HL-60 (cell line): ENCODE measurements around the gene DLEC1.

Experiments
- GABPA ChIP-seq: IDR thresholded peaks from 2 replicates; pipeline ENCODE4 v1.6.1; 2012; ENCODE audit warnings: low read depth
- POLR2AphosphoS5 ChIP-seq: IDR thresholded peaks from 2 replicates; pipeline ENCODE4 v1.6.1; 2012; ENCODE audit warnings: low read depth
- TF ChIP-seq, protein P1 (sequence below): IDR thresholded peaks from one replicate; pipeline ENCODE4 v1.5.1; 2011; ENCODE audit warnings: low read length, control low read depth, inconsistent platforms; ENCODE audit not compliant: insufficient read depth

DNA sequence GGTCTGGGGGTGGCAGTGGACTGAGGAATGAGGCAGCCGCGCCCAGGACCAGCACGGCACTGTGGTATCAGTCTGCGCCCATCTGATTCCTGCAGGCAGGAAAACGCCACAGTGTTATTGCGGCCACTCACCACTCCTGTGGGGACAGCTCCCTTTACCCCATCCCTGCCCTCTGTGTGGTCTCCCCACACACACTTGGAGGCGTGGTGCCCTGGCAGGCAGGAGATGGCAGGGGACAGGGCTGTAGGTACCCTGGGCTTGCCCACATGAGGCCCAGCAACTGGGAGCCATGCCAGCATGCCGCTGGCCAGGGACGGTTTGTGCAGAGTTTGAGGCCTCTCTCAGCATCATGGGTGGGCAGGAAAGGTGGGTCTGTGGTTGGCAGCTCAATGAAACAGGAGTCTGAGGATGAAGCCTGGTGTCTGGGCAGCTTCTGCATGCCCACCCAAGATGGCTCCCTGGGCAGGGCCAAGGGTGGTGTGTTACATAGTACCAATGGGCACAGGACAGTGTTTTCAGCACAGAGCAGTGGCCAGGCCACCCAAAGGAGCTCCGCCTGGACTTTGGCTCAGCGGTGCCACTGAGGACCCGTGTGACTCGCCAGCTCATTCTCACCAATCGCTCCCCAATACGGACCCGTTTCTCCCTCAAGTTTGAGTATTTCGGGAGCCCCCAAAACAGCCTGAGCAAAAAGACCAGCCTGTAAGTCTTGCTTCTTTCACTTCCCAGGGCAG is 70.7 kb downstream of the DLEC1 start:
- TF ChIP-seq, protein P1, sequence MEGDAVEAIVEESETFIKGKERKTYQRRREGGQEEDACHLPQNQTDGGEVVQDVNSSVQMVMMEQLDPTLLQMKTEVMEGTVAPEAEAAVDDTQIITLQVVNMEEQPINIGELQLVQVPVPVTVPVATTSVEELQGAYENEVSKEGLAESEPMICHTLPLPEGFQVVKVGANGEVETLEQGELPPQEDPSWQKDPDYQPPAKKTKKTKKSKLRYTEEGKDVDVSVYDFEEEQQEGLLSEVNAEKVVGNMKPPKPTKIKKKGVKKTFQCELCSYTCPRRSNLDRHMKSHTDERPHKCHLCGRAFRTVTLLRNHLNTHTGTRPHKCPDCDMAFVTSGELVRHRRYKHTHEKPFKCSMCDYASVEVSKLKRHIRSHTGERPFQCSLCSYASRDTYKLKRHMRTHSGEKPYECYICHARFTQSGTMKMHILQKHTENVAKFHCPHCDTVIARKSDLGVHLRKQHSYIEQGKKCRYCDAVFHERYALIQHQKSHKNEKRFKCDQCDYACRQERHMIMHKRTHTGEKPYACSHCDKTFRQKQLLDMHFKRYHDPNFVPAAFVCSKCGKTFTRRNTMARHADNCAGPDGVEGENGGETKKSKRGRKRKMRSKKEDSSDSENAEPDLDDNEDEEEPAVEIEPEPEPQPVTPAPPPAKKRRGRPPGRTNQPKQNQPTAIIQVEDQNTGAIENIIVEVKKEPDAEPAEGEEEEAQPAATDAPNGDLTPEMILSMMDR: no peak
- TF ChIP-seq GABPA (no peak), POLR2AphosphoS5 (no peak)
